Muscle layer of duodenum (tissue), 2 donors: ENCODE measurements around the gene TEKT2.

ENCODE experiments used
- H3K27ac ChIP-seq: one replicate; pipeline ENCODE4 v1.7.0; 2013; ENCODE audit warnings: mild to moderate bottlenecking, low read length
- H3K27me3 ChIP-seq: one replicate; pipeline ENCODE4 v1.7.0; 2013; ENCODE audit warnings: low read depth, mild to moderate bottlenecking, control low read depth, low read length
- H3K36me3 ChIP-seq, 2 donors: one replicate each; pipeline ENCODE4 v1.7.0; 2013; ENCODE audit warnings: low read length in 2 of 2, control low read depth in 1 of 2, mild to moderate bottlenecking in 1 of 2; ENCODE audit not compliant: insufficient read depth in 2 of 2, control insufficient read depth in 1 of 2
- H3K4me1 ChIP-seq, 2 donors: one replicate each; pipeline ENCODE4 v1.7.0; 2013; ENCODE audit warnings: low read length in 2 of 2, mild to moderate bottlenecking in 2 of 2, control low read depth in 1 of 2, moderate library complexity in 1 of 2; ENCODE audit not compliant: insufficient read depth in 2 of 2, control insufficient read depth in 1 of 2
- H3K4me3 ChIP-seq, 2 donors: one replicate each; pipeline ENCODE4 v1.7.0; 2013; ENCODE audit warnings: low read length in 2 of 2, low read depth in 1 of 2, mild to moderate bottlenecking in 1 of 2
- H3K9me3 ChIP-seq, 2 donors: one replicate each; pipeline ENCODE4 v1.7.0; 2013; ENCODE audit warnings: low read length in 2 of 2, control low read depth in 1 of 2, mild to moderate bottlenecking in 1 of 2; ENCODE audit not compliant: control insufficient read depth in 1 of 2
- donor health status: healthy.

Gene TEKT2

DNA sequence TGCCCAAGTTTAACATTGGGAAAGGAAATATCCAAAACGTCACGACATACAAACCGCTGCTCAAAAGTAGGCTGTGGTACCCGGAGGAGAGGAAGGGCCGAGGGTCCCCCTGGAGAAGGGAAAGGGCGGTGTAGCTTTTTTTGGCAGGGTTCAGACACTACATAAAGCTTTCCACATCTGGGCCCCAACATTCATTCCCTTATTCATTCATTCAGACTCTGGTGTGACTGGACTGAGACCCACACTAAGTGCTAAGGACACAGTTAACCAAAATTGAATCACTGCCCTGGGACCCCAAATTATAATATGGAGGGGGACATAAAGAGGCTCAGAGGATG lies 51.4 kb downstream of the TEKT2 start:
- H3K36me3 ChIP-seq: peaks cover 25 to 28% of the 10 kb centered on the region in 2 donors
- no peaks in the 10 kb centered on the region for H3K27me3 ChIP-seq
- no peaks in the 10 kb centered on the region for H3K9me3 ChIP-seq
- peaks cover 0 to 8% of the 10 kb centered on the region in 2 donors for H3K4me1 ChIP-seq
- peak overlapping the region; percentile 86 for H3K27ac ChIP-seq
- no peak overlapping the region for H3K4me3 ChIP-seq

DNA sequence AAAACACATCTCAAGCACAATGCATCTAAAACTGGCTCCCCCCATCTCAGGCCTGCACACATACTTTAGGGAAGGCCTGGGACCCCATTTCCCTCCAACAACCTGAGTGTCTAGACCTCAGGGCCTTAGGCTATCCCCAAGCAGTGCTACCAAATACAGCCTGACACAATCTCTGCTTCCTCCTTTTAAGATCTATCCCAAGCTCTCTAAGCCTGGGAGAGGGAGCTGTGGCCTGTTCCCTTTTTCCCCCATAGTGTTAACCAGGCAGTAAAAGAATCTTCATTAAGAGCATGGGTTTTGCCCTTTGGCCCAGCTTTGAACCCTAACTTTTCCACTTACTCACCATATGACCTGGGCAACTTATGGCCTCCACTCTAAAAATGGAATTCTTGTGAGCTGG lies 51.9 kb downstream of the TEKT2 start:
- Histone ChIP-seq H3K9me3 (no peaks in the 10 kb centered on the region), H3K4me3 (peak overlapping the region in 1 of 2 donors; percentile 5), H3K27me3 (no peaks in the 10 kb centered on the region), H3K36me3 (peaks cover 25 to 28% of the 10 kb centered on the region in 2 donors), H3K27ac (peak overlapping the region; percentile 86), H3K4me1 (peaks cover 0 to 10% of the 10 kb centered on the region in 2 donors)

DNA sequence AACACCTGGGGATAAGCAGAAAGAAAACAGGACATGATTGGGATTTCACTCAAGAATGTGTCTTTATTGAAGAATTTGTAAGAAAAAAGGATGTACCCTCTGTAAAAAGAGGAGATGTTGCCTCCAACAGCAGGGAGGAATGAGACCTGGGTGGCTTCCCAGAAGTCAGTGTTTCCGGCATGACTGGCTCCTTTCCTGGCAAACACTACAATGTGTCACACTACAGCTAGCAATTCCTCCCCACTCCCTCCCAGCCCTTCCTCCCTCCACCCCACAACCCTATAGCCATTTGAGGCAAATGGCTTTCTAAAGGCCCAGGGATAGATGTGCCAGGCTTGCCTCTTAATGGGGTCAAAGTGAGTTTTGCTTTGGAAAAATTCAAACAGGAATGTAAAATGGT lies 52.6 kb downstream of the TEKT2 start:
- no peaks in the 10 kb centered on the region for H3K9me3 ChIP-seq
- H3K27ac ChIP-seq: peak overlapping the region; percentile 86
- no peak overlapping the region for H3K4me3 ChIP-seq
- peaks cover 0 to 10% of the 10 kb centered on the region in 2 donors for H3K4me1 ChIP-seq
- H3K36me3 ChIP-seq: peaks cover 25 to 28% of the 10 kb centered on the region in 2 donors
- H3K27me3 ChIP-seq: no peaks in the 10 kb centered on the region

DNA sequence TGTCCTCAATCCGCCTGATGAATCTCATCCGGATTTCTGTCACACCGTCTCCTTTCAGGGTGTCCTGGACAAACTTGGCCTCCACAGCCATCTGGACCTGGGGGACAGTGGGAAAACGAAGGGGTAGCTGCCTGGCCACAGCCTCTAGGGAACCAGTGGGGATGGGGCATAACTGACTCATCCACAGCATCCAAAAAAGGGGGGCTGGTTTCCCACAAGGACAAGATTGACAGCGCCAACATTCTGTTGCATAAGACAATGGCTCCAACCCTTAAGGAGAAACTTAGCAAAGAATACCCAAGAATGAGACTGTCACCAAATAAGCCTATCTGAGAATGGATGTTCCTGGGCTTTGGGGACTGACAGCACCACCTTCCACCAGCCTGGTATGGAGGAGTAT lies 53.3 kb downstream of the TEKT2 start:
- Histone ChIP-seq H3K27me3 (no peaks in the 10 kb centered on the region), H3K4me3 (no peak overlapping the region), H3K4me1 (peaks cover 4 to 14% of the 10 kb centered on the region in 2 donors), H3K27ac (peak overlapping the region; percentile 86), H3K36me3 (peaks cover 25 to 28% of the 10 kb centered on the region in 2 donors), H3K9me3 (no peaks in the 10 kb centered on the region)

DNA sequence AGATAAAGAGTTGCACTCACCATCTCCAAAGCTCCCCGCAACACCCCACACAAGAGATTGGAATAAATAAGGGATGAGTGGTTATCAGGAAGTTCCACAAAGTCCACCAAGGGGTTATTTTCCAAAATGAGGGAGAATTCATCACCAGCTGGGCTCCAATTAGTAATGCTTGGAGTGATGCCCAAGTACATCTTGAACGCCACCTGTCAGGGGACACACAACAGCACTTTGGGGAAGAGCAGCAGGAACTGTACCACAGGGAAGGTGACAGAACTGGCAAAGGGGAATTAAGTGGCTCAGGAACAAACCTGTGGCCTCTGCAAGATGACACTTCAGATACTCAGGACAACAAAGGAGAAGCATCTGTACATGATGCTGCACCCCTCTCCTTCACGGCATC lies 53.9 kb downstream of the TEKT2 start:
- H3K9me3 ChIP-seq: no peaks in the 10 kb centered on the region
- peak overlapping the region; percentile 86 for H3K27ac ChIP-seq
- H3K36me3 ChIP-seq: peaks cover 25 to 28% of the 10 kb centered on the region in 2 donors
- H3K27me3 ChIP-seq: no peaks in the 10 kb centered on the region
- H3K4me3 ChIP-seq: no peak overlapping the region
- H3K4me1 ChIP-seq: peaks cover 6 to 15% of the 10 kb centered on the region in 2 donors
